NB4 (cell line): ENCODE measurements around the gene RAB25.

ENCODE experiments used
- DNase-seq: peaks from one replicate; pipeline ENCODE4 v3.0.0; 2010; ENCODE audit warnings: low read depth
- H3K4me3 ChIP-seq: one replicate; pipeline ENCODE4 v1.5.1; 2011; ENCODE audit warnings: mild to moderate bottlenecking, low read depth, low read length, moderate library complexity
- MYC ChIP-seq: IDR thresholded peaks from 2 replicates; pipeline ENCODE4 v1.6.1; 2011; ENCODE audit warnings: low read depth, low read length
- POLR2A ChIP-seq: IDR thresholded peaks from 2 replicates; pipeline ENCODE4 v1.6.1; 2011; ENCODE audit warnings: mild to moderate bottlenecking; ENCODE audit not compliant: insufficient read length; ENCODE audit errors: extremely low read depth
- TF ChIP-seq, protein P1 (sequence below): IDR thresholded peaks from one replicate; pipeline ENCODE4 v1.5.1; 2012; ENCODE audit warnings: low read depth, low read length
- TF ChIP-seq, protein P2 (sequence below): IDR thresholded peaks from 2 replicates; pipeline ENCODE4 v1.6.1; 2011; ENCODE audit warnings: low read depth, low read length

RAB25 gene

DNA sequence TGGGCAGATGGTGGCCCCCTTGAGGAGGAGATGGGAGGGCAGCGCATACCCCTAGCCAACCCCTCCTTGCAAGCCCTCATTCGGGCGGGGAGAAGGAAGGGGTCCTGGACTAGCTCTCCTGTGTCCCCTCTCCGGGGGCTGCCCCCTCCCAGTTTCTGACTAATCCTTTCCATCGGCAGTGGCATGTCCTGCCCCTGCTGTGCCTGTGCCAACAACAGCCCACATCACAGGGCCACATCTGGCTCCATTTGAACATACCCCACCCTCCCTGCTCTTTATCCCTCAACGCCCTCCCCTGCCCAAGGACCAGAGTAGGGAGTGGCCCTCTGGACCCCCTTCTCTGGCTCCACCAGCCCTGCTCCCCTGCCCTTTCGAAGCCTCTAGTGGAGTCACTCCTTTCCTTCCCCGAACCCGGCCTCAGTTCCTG lies 42.6 kb downstream of the RAB25 start:
- DNase-seq: no peak
- TF ChIP-seq, protein P1, sequence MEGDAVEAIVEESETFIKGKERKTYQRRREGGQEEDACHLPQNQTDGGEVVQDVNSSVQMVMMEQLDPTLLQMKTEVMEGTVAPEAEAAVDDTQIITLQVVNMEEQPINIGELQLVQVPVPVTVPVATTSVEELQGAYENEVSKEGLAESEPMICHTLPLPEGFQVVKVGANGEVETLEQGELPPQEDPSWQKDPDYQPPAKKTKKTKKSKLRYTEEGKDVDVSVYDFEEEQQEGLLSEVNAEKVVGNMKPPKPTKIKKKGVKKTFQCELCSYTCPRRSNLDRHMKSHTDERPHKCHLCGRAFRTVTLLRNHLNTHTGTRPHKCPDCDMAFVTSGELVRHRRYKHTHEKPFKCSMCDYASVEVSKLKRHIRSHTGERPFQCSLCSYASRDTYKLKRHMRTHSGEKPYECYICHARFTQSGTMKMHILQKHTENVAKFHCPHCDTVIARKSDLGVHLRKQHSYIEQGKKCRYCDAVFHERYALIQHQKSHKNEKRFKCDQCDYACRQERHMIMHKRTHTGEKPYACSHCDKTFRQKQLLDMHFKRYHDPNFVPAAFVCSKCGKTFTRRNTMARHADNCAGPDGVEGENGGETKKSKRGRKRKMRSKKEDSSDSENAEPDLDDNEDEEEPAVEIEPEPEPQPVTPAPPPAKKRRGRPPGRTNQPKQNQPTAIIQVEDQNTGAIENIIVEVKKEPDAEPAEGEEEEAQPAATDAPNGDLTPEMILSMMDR: no peak
- TF ChIP-seq POLR2A: no peak
- no peak for TF ChIP-seq MYC
- TF ChIP-seq, protein P2, sequence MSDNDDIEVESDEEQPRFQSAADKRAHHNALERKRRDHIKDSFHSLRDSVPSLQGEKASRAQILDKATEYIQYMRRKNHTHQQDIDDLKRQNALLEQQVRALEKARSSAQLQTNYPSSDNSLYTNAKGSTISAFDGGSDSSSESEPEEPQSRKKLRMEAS: no peak

DNA sequence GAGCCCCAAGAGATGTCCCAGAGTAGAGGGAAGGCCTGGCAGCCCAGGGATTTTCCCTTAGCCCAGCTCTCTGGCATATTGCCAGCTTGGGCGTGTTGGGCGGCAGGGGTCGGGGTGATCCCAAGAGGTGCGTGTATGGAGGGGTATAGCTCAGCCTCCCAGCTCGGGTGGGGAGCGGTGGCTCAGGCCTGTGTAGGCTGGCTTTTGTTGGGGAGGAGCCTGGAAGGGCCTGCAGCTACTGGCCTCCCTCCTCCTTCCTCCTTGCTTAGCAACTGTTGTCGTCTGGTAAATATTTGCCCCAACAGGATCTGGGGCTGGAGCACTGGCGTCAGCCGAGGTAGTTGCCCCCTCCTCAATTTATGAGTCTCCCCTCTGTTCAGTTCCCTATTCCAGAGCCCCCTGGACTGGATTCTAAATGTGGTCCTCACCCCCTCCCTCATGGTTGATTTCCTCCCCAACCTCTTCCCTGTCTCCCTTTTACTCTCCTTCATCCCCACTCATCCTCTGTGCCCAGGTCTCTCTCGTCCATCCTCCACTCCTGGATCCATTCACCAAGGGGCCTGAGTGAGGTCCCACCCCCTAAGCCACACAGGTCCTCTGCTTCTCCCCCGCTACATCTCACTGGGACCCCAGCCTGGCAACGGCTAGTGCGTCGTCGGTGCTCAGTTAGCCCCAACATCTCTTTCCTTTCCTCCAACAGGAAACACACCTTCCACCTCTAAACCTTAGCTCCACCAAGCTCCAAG lies 43.3 kb downstream of the RAB25 start:
- DNase-seq: no peak
- H3K4me3 ChIP-seq: no peak overlapping the region

More for the DNA sequence above, 42.6 kb downstream of the RAB25 start:
- H3K4me3 ChIP-seq: no peak overlapping the region

DNA sequence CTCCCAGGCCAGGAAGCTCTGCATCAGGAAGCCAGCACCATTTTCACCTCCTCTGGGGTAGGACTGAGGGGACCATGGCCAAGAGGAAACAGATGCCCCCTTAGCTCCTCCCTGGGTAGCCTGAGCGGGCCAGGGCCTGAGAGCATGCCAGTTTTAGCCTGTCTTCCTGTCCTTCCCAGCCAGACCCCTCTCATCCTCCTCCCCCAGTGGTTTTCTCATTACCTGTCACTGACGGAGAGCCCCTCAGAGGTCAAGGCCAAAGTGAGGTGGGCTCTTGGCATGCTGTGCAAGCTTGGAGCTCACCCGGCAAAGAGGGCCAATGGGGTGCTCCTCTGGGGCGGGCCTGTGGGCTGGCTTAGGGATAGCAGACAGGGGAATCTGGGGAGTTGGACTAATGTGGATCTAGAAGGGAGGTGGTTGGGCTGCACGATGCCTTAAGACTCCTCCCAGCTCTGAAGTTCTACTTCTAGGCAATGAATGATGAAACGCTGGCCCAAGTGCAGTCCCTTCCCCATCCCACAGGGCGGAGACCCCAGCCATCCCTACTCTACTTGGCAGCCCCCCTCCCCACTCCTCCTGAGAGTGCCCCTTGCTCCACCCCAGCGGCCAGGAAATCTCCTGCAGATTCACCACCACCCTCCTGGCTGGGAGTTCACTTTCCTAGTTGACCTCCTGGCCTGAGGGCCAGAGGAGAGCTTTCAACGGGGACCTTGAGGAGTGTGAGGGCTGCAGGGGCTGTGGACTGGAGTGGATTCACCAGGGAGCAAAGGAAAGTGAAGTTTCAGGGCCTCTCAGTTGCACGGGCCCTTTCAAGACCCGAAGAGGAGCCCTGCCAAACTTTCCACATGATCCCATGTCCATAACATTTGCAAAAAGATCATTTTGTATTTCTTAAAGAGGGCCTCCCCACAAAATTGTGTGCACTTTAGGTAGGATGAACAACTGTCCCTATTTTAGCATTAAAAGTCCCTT lies 44.2 kb downstream of the RAB25 start:
- TF ChIP-seq, protein P1: no peak
- TF ChIP-seq POLR2A: no peak
- TF ChIP-seq, protein P2: no peak
- TF ChIP-seq MYC: no peak
- H3K4me3 ChIP-seq: no peak overlapping the region
- DNase-seq: no peak

More for the DNA sequence above, 43.3 kb downstream of the RAB25 start:
- TF ChIP-seq, protein P2: no peak
- TF ChIP-seq, protein P1: no peak
- TF ChIP-seq POLR2A: no peak
- no peak for TF ChIP-seq MYC

DNA sequence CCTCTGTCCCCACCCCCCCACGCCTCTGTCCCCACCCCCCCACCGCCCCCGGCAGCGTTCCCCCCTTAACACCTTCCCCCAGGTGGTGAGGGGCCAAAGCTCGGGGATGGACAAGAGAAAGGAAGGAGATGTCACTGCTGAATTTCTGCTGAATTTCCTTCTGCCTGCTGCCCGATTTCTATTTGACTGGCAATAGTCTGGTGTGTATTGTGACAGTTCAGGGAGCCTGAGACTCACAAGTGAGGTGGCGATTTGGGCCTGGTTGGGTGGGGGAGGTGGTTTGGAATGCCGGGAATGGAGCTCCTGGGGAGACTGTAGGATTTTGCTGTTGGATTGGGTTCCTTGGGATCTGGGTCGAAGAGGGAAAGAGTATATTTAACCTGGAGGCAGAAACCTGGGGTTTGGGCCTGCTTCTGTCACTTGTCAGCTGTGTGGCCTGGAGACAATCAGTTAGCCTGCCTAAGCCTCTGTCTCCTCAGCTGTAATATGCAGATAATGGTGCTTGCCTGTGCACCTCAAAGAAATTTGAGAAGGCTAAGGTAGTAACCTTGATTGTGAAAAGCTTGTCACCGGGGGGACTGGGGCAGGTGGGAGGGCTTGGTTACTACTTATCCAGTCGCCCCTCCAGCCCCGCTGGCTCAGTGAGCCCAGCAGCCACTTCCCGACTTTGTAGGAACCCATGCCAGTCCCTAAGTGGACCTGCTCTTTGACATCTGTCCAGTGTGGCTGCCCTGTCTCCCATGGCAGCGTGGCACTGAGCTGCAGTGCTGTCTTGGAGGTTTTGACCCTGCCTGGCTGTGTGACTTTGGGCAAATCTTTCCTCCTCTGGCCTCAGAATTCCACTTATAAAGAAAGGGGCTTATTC lies 45.9 kb downstream of the RAB25 start:
- no peak for DNase-seq
- H3K4me3 ChIP-seq: no peak overlapping the region
- TF ChIP-seq, protein P1: no peak
- no peak for TF ChIP-seq MYC
- no peak for TF ChIP-seq POLR2A
- TF ChIP-seq, protein P2: no peak

DNA sequence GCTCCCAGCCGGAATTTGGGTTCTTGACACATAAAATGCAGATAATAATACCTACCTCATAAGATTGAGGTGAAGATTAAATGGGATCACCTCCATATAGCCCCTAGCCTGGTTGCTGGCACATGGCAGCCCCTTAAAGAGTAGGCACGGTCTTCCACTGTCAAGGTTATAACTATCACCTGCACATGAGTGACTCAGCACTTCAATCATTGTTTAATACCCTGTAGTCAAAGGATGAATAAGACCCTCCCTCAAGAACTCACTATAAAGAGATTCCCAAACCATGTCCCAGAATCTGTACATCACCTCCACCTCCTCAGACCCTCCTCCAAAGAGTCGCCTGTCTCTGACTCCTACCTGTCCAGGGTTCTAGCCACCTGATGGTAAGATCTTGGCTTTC lies 47.1 kb downstream of the RAB25 start:
- no peak for DNase-seq
- TF ChIP-seq, protein P1: no peak
- no peak for TF ChIP-seq POLR2A
- TF ChIP-seq, protein P2: no peak
- no peak overlapping the region for H3K4me3 ChIP-seq
